Osteocyte (in vitro differentiated cells): ENCODE results near the gene MPRIP. TPM values are rescaled to one million over a fixed set of nuclear protein-coding genes. Genes with fewer than 3 reads are reported as not detected.

Experiments
- DNase-seq: peaks from one replicate; pipeline ENCODE4 v3.0.0; 2021; ENCODE audit warnings: mixed read lengths; ENCODE audit not compliant: unreplicated experiment; ENCODE audit errors: extremely low spot score
- H3K27ac Mint-ChIP-seq: one replicate; pipeline ENCODE4 v1.8.0; 2021; ENCODE audit warnings: mild to moderate bottlenecking, mixed read lengths; ENCODE audit not compliant: unreplicated experiment
- H3K27me3 Mint-ChIP-seq: one replicate; pipeline ENCODE4 v1.8.0; 2021; ENCODE audit warnings: mixed read lengths; ENCODE audit not compliant: unreplicated experiment
- H3K36me3 Mint-ChIP-seq: one replicate; pipeline ENCODE4 v1.8.0; 2021; ENCODE audit warnings: mixed read lengths; ENCODE audit not compliant: unreplicated experiment
- H3K4me1 Mint-ChIP-seq: one replicate; pipeline ENCODE4 v1.8.0; 2021; ENCODE audit warnings: mixed read lengths; ENCODE audit not compliant: unreplicated experiment
- H3K4me3 Mint-ChIP-seq: one replicate; pipeline ENCODE4 v1.8.0; 2021; ENCODE audit warnings: mild to moderate bottlenecking, moderate library complexity, mixed read lengths; ENCODE audit not compliant: unreplicated experiment
- H3K9me3 Mint-ChIP-seq: one replicate; pipeline ENCODE4 v1.8.0; 2021; ENCODE audit warnings: mixed read lengths; ENCODE audit not compliant: unreplicated experiment
- total RNA-seq: library from RNA; stranded (reverse); gene quantifications from 2 replicates; pipeline ENCODE4 v1.2.1, GENCODE V29; 2021
- TF ChIP-seq, protein P1 (sequence below): fragments of 200-600 bp; sonication (generic); IDR thresholded peaks from 2 replicates; pipeline ENCODE4 v1.5.0; 2021; ENCODE audit warnings: antibody characterized with exemption, mild to moderate bottlenecking, moderate library complexity

The MPRIP gene
- total RNA-seq, 1 donor from 2014 or later: 206 TPM

DNA sequence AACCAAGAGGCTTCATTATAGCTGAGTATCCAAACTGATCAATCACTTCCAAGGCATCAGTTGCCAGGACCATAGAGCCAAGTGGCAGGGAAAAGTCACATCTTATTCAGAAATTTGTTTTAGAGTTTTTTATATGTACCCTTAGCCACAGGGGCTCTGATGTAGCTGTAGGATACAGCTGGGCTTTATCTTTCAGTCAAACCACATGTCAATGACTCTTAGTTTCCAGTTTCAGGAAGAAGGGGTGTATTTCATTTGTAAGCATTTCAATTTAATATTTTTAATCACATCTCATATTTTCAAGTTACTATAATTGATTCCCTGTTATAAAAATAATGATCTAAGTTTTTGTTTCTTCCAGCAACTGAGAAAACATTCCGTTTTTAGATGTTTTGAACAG, 197.6 kb downstream of the MPRIP start:
- TF ChIP-seq, protein P1, sequence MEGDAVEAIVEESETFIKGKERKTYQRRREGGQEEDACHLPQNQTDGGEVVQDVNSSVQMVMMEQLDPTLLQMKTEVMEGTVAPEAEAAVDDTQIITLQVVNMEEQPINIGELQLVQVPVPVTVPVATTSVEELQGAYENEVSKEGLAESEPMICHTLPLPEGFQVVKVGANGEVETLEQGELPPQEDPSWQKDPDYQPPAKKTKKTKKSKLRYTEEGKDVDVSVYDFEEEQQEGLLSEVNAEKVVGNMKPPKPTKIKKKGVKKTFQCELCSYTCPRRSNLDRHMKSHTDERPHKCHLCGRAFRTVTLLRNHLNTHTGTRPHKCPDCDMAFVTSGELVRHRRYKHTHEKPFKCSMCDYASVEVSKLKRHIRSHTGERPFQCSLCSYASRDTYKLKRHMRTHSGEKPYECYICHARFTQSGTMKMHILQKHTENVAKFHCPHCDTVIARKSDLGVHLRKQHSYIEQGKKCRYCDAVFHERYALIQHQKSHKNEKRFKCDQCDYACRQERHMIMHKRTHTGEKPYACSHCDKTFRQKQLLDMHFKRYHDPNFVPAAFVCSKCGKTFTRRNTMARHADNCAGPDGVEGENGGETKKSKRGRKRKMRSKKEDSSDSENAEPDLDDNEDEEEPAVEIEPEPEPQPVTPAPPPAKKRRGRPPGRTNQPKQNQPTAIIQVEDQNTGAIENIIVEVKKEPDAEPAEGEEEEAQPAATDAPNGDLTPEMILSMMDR: no peak
- DNase-seq: no peak
- Mint-ChIP-seq H3K27ac (no peak overlapping the region), H3K4me3 (no peak overlapping the region), H3K27me3 (no peaks in the 10 kb centered on the region), H3K9me3 (no peaks in the 10 kb centered on the region), H3K4me1 (peaks cover 25% of the 10 kb centered on the region), H3K36me3 (peaks cover 6% of the 10 kb centered on the region)

DNA sequence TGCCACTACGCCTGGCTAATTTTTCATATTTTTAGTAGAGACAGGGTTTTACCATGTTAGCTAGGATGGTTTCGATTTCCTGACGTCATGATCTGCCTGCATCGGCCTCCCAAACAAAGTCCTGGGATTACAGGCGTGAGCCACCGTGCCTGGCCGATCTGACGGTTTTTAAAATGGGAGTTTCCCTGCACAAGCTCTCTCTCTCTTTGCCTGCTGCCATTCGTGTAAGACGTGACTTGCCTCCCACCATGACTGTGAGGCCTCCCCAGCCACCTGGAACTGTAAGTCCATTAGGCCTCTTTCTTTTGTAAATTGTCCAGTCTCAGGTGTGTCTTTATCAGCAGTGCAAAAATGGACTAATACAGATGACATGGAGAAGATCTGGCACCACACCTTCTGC, 199.4 kb downstream of the MPRIP start:
- H3K36me3 Mint-ChIP-seq: peaks cover 15% of the 10 kb centered on the region
- TF ChIP-seq, protein P1: no peak
- peaks cover 13% of the 10 kb centered on the region for H3K4me1 Mint-ChIP-seq
- H3K27ac Mint-ChIP-seq: no peak overlapping the region
- H3K9me3 Mint-ChIP-seq: no peaks in the 10 kb centered on the region
- H3K27me3 Mint-ChIP-seq: no peaks in the 10 kb centered on the region
- H3K4me3 Mint-ChIP-seq: no peak overlapping the region
- no peak for DNase-seq

- Mint-ChIP-seq H3K27ac (no peak overlapping the region), H3K27me3 (no peaks in the 10 kb centered on the region), H3K4me3 (no peak overlapping the region), H3K4me1 (peaks cover 13% of the 10 kb centered on the region), H3K36me3 (peaks cover 21% of the 10 kb centered on the region), H3K9me3 (no peaks in the 10 kb centered on the region)
- TF ChIP-seq, protein P1: no peak
- no peak for DNase-seq
Measured at GRCh38 chr17:17242246-17242645, 200.0 kb downstream of the MPRIP start.

Other genes starting within 250 kb of the MPRIP start
- not detected in 2 replicates for gene TNFRSF13B, start 70.3 kb upstream of the MPRIP start, total RNA-seq
- gene PLD6, start 163.9 kb downstream of the MPRIP start, total RNA-seq: 0.81 and 1.3 TPM in 2 replicates
- 91.1 and 97.1 TPM in 2 replicates for gene FLCN, start 194.7 kb downstream of the MPRIP start, total RNA-seq
- 54.9 and 55.9 TPM in 2 replicates for gene COPS3, start 238.8 kb downstream of the MPRIP start, total RNA-seq